Activated CD4-positive, alpha-beta T cell treated with anti-CD3 and anti-CD28 coated beads, Interleukin-2, amount 10 ng/mL, durations not matched to agents 7 days and 5 days (primary cell): ENCODE data around the gene NTMT1. TPM values are rescaled to one million over a fixed set of nuclear protein-coding genes. Genes with fewer than 3 reads are reported as not detected.

Experiments used
- CTCF ChIA-PET: fragments of 350-600 bp; sonication (Branson Sonifier 250); formaldehyde crosslinking; loops from one replicate; lab custom pipeline; 2021; ENCODE audit warnings: antibody characterized with exemption; lab: Charles Lee
- POLR2A ChIA-PET: fragments of 350-600 bp; sonication (Branson Sonifier 250); formaldehyde crosslinking; loops from one replicate; lab custom pipeline; 2021; ENCODE audit warnings: antibody characterized with exemption; lab: Charles Lee
- DNase-seq: peaks from one replicate; pipeline ENCODE4 v3.0.0-alpha.2; 2020
- H3K27ac Mint-ChIP-seq: one replicate; pipeline ENCODE4 v1.8.0; 2021; ENCODE audit warnings: mild to moderate bottlenecking, moderate library complexity, mixed read lengths
- H3K27me3 Mint-ChIP-seq: one replicate; pipeline ENCODE4 v1.8.0; 2021; ENCODE audit warnings: mixed read lengths
- H3K36me3 Mint-ChIP-seq: one replicate; pipeline ENCODE4 v1.8.0; 2021; ENCODE audit warnings: low read depth, mixed read lengths
- H3K4me1 Mint-ChIP-seq: one replicate; pipeline ENCODE4 v1.8.0; 2021; ENCODE audit warnings: mixed read lengths
- H3K4me3 Mint-ChIP-seq: one replicate; pipeline ENCODE4 v1.8.0; 2021; ENCODE audit warnings: mild to moderate bottlenecking, moderate library complexity, mixed read lengths
- H3K9me3 Mint-ChIP-seq: one replicate; pipeline ENCODE4 v1.8.0; 2021; ENCODE audit warnings: mixed read lengths
- total RNA-seq, 2 experiments: library from RNA; stranded (reverse); gene quantifications; one replicate each; pipeline ENCODE4 v1.2.3, GENCODE V29; 2021

Gene NTMT1
- total RNA-seq, 2 experiments from 2014 or later: 28.5 to 33.9 TPM

DNA sequence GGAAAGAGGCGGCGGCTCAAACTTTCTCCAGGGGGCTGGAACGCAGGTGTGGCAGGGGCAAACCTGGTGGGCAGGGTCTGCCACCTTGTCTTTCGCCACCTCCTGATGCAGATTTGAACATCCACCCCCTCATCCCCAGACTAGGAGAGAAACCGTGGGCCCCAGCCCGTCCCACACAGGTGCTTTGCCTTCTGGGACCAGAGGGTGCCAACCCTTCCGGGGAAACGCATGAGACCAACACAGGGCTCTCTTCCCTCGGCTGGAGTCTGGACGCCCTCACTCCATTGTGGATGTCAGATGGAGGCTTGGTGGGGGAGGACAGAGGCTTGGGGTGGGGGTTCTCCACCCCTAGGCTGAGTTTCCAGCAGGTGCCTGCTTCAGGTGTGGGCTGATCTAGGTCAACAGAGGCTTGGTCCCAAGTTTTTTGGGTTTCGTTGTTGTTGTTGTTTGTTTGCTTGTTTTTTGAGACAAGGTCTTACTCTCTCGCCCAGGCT is 14.6 kb upstream of the NTMT1 start:
- ChIA-PET CTCF (interaction anchor here (0.5 to 2.3 kb wide), 21 partner anchors 9 to 529 kb away, joined by 3 to 15 read pairs (median 5); partner anchors contain the start of genes C9orf50 and NTMT1), POLR2A (no interaction called here)
- DNase-seq: no peak
- Mint-ChIP-seq H3K4me1 (peaks cover 35% of the 10 kb centered on the region), H3K36me3 (no peaks in the 10 kb centered on the region), H3K9me3 (no peaks in the 10 kb centered on the region), H3K27me3 (peaks cover 2% of the 10 kb centered on the region), H3K4me3 (no peak overlapping the region), H3K27ac (peak overlapping the region; percentile 75)

DNA sequence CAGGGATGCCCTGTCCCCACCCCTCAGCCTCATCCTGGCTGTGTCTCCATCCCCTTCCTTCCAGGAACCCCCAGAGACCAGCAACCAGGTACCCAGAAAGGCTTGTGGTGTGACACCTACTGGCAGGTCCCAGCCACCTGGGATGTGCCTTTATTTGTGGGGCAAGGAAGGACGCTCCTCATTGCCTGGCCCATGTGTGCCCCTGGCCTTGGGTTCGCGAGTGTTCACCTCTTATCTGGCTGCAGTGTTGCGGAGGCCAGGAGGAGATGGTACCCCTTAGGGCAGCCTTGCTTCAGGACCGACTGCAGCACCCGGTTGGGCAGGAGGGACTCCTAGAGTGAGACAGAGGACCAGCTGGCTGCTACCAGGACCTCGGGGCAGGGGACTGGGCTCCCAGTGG is 13.8 kb upstream of the NTMT1 start:
- CTCF ChIA-PET: interaction anchor here (0.8 to 2.3 kb wide), 9 partner anchors 8 to 481 kb away, joined by 3 to 15 read pairs (median 8); partner anchors contain the start of genes C9orf50 and NTMT1
- Mint-ChIP-seq H3K36me3 (no peaks in the 10 kb centered on the region), H3K27me3 (peaks cover 2% of the 10 kb centered on the region), H3K27ac (no peak overlapping the region), H3K4me1 (peaks cover 30% of the 10 kb centered on the region), H3K4me3 (no peak overlapping the region), H3K9me3 (no peaks in the 10 kb centered on the region)
- POLR2A ChIA-PET: no interaction called here
- no peak for DNase-seq

DNA sequence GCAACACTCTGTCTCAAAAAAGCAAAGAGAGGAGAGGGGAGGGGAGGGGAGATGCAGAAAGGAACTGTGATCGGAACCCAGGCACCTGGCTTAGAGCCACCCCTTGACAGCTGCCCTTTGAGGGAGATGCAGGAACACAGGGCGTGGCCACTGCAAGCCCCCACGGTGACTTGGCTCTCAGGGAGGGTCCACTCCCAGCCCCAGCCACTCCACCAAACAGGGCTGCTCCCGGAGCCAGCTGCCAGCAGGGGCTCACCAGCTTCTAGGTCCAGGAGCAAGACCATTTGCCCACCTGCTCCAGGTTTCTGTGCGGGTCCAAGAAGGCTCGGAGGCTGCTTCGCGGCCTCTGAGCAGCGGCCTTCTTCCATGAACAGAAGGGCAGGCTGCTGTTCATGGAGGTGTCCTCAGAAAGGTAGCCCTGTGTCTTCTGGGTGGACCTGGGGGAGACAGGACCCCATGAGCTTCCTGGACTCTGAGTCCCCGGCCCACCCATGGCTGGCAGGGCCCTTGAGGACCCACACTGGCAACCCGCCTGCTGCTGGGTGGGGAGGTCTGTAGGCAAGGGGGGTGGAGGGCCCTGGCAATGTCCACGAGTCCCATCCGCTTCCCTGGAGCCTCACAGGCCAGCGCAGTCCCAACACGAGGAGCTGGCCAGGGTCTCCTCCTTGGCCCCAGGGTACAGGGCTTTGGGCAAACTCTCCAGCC is 13.0 kb upstream of the NTMT1 start:
- Mint-ChIP-seq H3K4me3 (no peak overlapping the region), H3K27me3 (peaks cover 7% of the 10 kb centered on the region), H3K4me1 (peaks cover 23% of the 10 kb centered on the region), H3K9me3 (no peaks in the 10 kb centered on the region), H3K27ac (no peak overlapping the region), H3K36me3 (no peaks in the 10 kb centered on the region)
- ChIA-PET CTCF (interaction anchor here (0.5 to 2.3 kb wide), 4 partner anchors 438 to 481 kb away, joined by 3 to 11 read pairs (median 4); no protein-coding TSS in a partner anchor), POLR2A (no interaction called here)
- DNase-seq: no peak

DNA sequence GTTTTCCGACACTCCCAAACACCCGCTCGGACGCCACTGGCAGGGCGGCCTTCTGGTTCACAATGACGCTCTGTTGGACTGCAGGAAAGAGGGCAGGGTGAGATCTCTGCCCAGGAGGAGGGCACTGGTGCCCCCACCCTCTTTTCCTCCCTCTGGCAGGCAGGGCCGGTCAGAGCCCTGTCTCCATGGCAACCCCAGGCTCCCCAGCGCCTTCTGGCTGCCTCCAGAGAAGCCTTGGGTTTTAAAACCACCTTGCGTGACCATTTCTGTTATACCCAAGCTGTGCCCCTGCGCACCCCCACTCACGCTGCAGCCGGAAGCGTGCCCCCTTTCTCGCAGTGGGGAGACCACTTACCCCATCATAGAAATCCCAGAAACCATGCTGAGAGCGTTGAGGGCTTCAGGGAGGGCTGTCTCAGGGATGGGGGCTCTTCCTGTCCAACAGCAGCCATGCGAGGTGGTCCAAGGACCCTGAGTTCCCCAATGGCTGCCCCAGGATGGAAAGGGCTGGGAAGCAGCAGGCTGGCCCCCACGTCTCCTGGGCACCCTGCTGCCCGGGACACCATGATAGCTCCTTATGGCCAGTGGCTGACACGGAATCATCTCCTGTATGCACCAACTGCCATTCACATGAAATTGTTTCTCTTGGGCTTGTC is 12.3 kb upstream of the NTMT1 start:
- Mint-ChIP-seq H3K27ac (no peak overlapping the region), H3K27me3 (peaks cover 12% of the 10 kb centered on the region), H3K4me3 (no peak overlapping the region), H3K4me1 (peaks cover 18% of the 10 kb centered on the region), H3K9me3 (no peaks in the 10 kb centered on the region), H3K36me3 (no peaks in the 10 kb centered on the region)
- no peak for DNase-seq
- CTCF ChIA-PET: interaction anchor here (0.5 to 2.1 kb wide), 4 partner anchors 11 to 482 kb away, joined by 3 to 9 read pairs (median 6); partner anchors contain the start of gene NTMT1
- POLR2A ChIA-PET: no interaction called here

DNA sequence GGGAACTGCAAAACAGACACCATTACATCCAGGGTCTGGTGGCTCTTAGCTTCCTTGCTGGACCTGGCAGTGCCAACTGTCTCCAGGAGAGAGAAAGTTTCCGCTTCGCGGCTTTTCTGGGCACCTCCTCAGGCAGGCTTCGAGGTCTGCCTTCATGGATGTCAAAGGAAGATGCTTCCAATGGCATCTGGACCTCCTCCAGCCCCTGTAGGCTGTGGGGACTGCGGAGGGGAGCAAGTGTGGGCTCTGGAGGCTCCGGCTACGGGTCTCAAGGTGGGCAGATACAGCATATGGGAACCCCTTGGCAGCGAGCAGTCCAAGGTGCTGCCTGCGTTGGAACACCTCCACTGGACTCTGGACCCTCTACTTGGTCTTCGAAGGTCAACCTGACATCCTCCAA is 11.0 kb upstream of the NTMT1 start:
- peaks cover 22% of the 10 kb centered on the region for H3K27me3 Mint-ChIP-seq
- peaks cover 9% of the 10 kb centered on the region for H3K4me1 Mint-ChIP-seq
- ChIA-PET POLR2A (no interaction called here), CTCF (interaction anchor here (1.4 to 2.1 kb wide), 3 partner anchors 10 to 483 kb away, joined by 5 to 9 read pairs (median 6); partner anchors contain the start of gene NTMT1)
- no peaks in the 10 kb centered on the region for H3K9me3 Mint-ChIP-seq
- DNase-seq: no peak
- H3K36me3 Mint-ChIP-seq: peaks cover 1% of the 10 kb centered on the region
- no peak overlapping the region for H3K4me3 Mint-ChIP-seq
- H3K27ac Mint-ChIP-seq: no peak overlapping the region

- ChIA-PET CTCF (interaction anchor here (1.3 to 2.1 kb wide), 2 partner anchors 484 kb away, joined by 3 to 6 read pairs; no protein-coding TSS in a partner anchor), POLR2A (interaction anchor here (0.6 kb wide), 1 partner anchor 10 kb away, joined by 3 read pairs; the partner anchor contains the start of gene NTMT1)
- H3K27me3 Mint-ChIP-seq: peaks cover 22% of the 10 kb centered on the region
- peaks cover 1% of the 10 kb centered on the region for H3K36me3 Mint-ChIP-seq
- no peaks in the 10 kb centered on the region for H3K9me3 Mint-ChIP-seq
- no peak overlapping the region for H3K27ac Mint-ChIP-seq
- no peak overlapping the region for H3K4me3 Mint-ChIP-seq
- no peak for DNase-seq
- peaks cover 9% of the 10 kb centered on the region for H3K4me1 Mint-ChIP-seq
These were observed 10.3 kb upstream of the NTMT1 start for GRCh38 chr9:129615407-129616285.

DNA sequence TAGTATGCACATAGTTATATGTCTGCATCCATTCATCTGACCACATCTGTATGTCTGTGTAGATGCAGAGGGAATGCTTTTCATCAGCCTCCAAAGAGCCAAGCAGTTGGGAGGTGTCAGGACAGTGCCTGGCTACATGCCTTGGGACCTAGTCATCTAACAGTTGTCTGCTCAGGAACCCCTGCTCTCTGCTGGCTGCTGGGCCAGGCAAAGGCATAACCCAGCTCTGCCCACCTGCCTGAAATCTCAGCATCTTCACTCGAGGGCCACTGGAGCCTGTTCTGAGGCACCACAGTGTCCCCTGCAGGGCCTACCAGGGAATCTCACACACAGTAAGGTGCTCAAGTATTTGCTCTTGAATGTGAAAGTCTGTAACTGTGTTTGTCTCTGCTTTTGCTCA is 8.8 kb upstream of the NTMT1 start:
- Mint-ChIP-seq H3K9me3 (no peaks in the 10 kb centered on the region), H3K27me3 (peaks cover 32% of the 10 kb centered on the region), H3K4me1 (peaks cover 2% of the 10 kb centered on the region), H3K27ac (no peak overlapping the region), H3K36me3 (peaks cover 1% of the 10 kb centered on the region), H3K4me3 (no peak overlapping the region)
- ChIA-PET CTCF (interaction anchor here (0.6 to 1.3 kb wide), 4 partner anchors 8 to 486 kb away, joined by 3 to 5 read pairs (median 3); no protein-coding TSS in a partner anchor), POLR2A (no interaction called here)
- DNase-seq: no peak

DNA sequence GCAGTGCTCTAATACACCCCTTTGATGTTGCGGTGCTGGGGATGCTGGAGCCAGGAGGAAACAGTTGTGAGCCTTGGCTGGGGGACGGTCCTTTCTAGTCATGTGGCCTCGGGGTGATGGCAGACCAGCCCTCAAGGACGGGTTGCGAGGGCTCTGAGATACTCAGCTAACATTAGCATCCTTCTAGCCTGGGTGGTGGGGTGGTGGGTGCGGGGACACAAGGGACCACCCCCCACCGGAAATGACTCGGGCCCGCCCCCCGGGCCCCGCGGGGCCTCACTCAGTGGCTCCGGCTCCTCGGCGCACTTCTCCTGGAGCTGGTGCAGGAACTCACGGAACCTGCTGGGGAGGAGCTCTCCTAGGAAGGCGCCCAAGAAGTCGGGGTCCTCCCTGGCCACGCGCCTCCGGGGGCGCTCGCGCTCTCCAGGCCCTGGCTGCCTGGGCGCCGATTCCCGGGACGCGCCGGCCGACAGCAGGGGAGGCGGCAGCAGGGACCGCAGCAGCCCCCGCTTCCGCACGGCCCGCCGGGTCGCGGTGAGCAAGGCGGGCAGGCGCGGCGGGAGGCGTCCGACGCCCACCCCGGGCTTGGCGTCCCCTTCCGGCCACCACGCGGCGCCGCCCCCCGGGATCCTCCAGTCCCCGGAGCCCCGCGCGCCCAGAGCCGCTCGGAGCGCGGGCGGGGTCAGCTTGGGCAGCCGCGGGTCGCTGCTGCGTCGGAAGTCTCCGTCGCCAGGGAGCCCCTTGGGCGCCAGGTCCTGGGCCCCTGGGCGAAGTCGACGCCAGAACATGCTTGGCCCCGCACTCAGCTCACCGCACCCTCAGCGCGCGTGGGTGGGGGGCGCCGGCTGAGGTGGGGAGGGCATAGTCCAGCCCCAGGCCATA is 5.9 kb upstream of the NTMT1 start:
- Mint-ChIP-seq H3K27ac (no peak overlapping the region), H3K4me1 (peaks cover 13% of the 10 kb centered on the region), H3K4me3 (no peak overlapping the region), H3K9me3 (no peaks in the 10 kb centered on the region), H3K27me3 (peaks cover 32% of the 10 kb centered on the region), H3K36me3 (peaks cover 1% of the 10 kb centered on the region)
- CTCF ChIA-PET: interaction anchor here (0.6 to 3.5 kb wide), 6 partner anchors 9 to 488 kb away, joined by 3 to 17 read pairs (median 6); partner anchors contain the start of gene ASB6
- DNase-seq: no peak
- POLR2A ChIA-PET: no interaction called here

GRCh38 chr9:129620669-129621295 is 5.2 kb upstream of the NTMT1 start, which contains the start of gene C9orf50:
Gene C9orf50 (minus strand): TSS chr9:129621101. CDS start chr9:129620574, 527 bp downstream.
- H3K4me1 Mint-ChIP-seq: peaks cover 18% of the 10 kb centered on the region

DNA sequence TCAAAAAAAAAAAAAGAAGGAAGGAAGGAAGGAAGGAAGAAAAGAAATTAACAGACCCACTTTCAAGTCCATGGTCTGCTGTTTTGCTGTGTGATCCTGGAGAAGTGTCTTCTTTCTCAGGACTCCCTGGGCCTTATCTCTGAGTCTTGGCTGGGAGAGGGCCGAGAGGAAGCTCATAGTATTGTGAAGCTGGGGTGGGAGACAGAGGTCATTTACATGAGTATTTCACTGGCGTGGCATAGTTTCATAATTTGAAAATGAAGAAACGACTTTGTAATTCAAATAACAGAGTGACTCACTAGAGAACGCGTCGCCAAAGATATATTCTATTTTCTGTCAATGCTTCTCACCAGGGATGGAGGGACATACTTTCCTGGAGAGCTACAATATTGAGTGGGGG is 2.6 kb upstream of the NTMT1 start:
- Mint-ChIP-seq H3K27ac (no peak overlapping the region), H3K27me3 (peaks cover 21% of the 10 kb centered on the region), H3K4me1 (peaks cover 33% of the 10 kb centered on the region), H3K36me3 (peaks cover 11% of the 10 kb centered on the region), H3K9me3 (no peaks in the 10 kb centered on the region), H3K4me3 (no peak overlapping the region)
- ChIA-PET POLR2A (no interaction called here), CTCF (interaction anchor here (0.5 to 5.1 kb wide), 11 partner anchors 12 to 492 kb away, joined by 3 to 45 read pairs (median 10); partner anchors contain the start of gene ASB6)
- no peak for DNase-seq

More at GRCh38 chr9:129620669-129621295, 5.2 kb upstream of the NTMT1 start, which contains the start of gene C9orf50:
- ChIA-PET CTCF (interaction anchor here (1.4 to 3.5 kb wide), 5 partner anchors 10 to 489 kb away, joined by 3 to 17 read pairs (median 7); partner anchors contain the start of gene ASB6), POLR2A (no interaction called here)
- Mint-ChIP-seq H3K27ac (no peak within 1 kb of the TSS), H3K36me3 (peaks cover 1% of the 10 kb centered on the region), H3K4me3 (no peak within 1 kb of the TSS), H3K27me3 (peaks cover 30% of the 10 kb centered on the region), H3K9me3 (no peaks in the 10 kb centered on the region)
- no peak for DNase-seq
